Measurements from ENCODE around the gene LOXL1. TPM values are rescaled to one million over a fixed set of nuclear protein-coding genes. Genes with fewer than 3 reads are reported as not detected.

LOXL1 gene
- total and polyA plus RNA-seq, 10 of the 15 experiments (the other 5 are each of a cell fraction or from before 2014, with no cell fraction given): 0.07 to 0.15 TPM; not detected in 8

- TF ChIP-seq RB1 (IDR thresholded peaks at IDR 0.05; ENCODE audit: borderline replicate concordance): no peak
- TF ChIP-seq, protein P1, sequence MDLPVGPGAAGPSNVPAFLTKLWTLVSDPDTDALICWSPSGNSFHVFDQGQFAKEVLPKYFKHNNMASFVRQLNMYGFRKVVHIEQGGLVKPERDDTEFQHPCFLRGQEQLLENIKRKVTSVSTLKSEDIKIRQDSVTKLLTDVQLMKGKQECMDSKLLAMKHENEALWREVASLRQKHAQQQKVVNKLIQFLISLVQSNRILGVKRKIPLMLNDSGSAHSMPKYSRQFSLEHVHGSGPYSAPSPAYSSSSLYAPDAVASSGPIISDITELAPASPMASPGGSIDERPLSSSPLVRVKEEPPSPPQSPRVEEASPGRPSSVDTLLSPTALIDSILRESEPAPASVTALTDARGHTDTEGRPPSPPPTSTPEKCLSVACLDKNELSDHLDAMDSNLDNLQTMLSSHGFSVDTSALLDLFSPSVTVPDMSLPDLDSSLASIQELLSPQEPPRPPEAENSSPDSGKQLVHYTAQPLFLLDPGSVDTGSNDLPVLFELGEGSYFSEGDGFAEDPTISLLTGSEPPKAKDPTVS (IDR thresholded peaks at IDR 0.05; ENCODE audit: low read depth, low read length): no peak
- no peak for TF ChIP-seq HCFC1 (IDR thresholded peaks at IDR 0.05; ENCODE audit: low read length)
- no peak for TF ChIP-seq USF1 (IDR thresholded peaks at IDR 0.05; ENCODE audit: borderline replicate concordance, extremely low read length, insufficient read depth, low read depth, low read length)
Observed at GRCh38 chr15:73982222-73982962, 56.1 kb downstream of the LOXL1 start (continued).

DNA sequence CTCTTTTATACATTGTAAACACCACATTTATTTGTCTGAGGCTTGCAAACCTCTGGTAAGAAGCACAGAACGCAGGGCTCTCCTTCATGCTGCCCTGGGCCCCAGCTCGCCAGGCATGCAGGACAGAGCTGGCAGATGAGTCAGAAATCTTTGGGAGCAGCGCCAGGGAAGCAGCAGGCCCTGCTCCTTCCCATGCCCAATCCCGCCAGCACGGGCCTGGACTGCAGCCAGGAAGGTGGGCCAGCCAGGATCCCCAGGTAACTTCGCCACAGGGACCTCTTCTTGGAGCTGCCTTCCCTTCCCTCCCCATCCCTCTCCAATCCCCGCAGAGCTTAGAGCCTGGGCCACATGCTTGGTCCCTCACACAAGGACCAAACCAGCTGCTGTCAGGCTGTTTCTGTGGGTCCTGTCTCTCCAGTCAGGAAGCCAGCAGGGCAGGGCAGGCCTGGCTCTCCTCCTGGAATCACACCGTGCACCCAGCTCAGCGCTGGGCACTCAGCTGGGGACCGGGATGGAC is 57.0 kb downstream of the LOXL1 start:
- ATAC-seq (no peak), DNase-seq (ENCODE audit: low read depth, low spot score) (no peak), FAIRE-seq (no peak)
- ChIA-PET POLR2A (interaction anchor here (0.7 kb wide), 1 partner anchor 13 kb away, joined by 3 read pairs; no protein-coding TSS in a partner anchor), SMC1A (ENCODE audit: uncharacterized antibody, unreplicated experiment) (interaction anchor here (1.3 to 1.7 kb wide), 3 partner anchors 10 to 11 kb away, joined by 4 to 6 read pairs (median 5); partner anchors contain the start of gene PML), RAD21 (ENCODE audit: unreplicated experiment) (no interaction called here), CTCF (interaction anchor here (3.6 kb wide), 1 partner anchor 10 kb away, joined by 26 read pairs; no protein-coding TSS in a partner anchor)
- H3K36me3 ChIP-seq (ENCODE audit: control insufficient read depth in 2 of 2, insufficient read depth in 2 of 2, low read length in 1 of 2): no peaks in the 10 kb centered on the region; a peak in 1 of 4 replicates
- 85% methylated on average over 10 of the region's 10 CpGs for WGBS (ENCODE audit: insufficient coverage, insufficient replicate concordance, low lambda C conversion rate, missing lambda C conversion rate)
- no peaks in the 10 kb centered on the region for H4K20me1 ChIP-seq (ENCODE audit: control insufficient read depth, insufficient read depth)
- intact Hi-C loops (cut with micrococcal nuclease; ENCODE audit: unreplicated experiment) (no loop called here), in situ Hi-C loops (cut with MboI) (no loop called here)
- no peaks in the 10 kb centered on the region for H3K27me3 ChIP-seq (replicated peaks in 1 of 2; ENCODE audit: control insufficient read depth in 2 of 2, insufficient read depth in 2 of 2, low read length in 1 of 2)
- peak overlapping the region; percentile 93 for H3K27ac ChIP-seq (ENCODE audit: control insufficient read depth, insufficient read depth)
- no peaks in the 10 kb centered on the region for H3K9me3 ChIP-seq (replicated peaks; ENCODE audit: control insufficient read depth, insufficient read depth, low read length)
- peak overlapping the region; percentile 87; the same call in 1 of the 2 replicates for H3K4me2 ChIP-seq (ENCODE audit: control insufficient read depth, insufficient read depth)
- no peaks in the 10 kb centered on the region for H3K79me2 ChIP-seq (ENCODE audit: control insufficient read depth, insufficient read depth, low read length)
- no TSS peak for BruUV-seq (replicated peaks)
- no peak overlapping the region for H2AFZ ChIP-seq (ENCODE audit: control insufficient read depth, low read depth, low read length)
- H3K4me1 ChIP-seq (ENCODE audit: control insufficient read depth, insufficient read depth, low read length): peaks cover 56% of the 10 kb centered on the region
- no peak overlapping the region; the same call in 1 of the 2 replicates for H3K9ac ChIP-seq (ENCODE audit: control insufficient read depth, insufficient read depth, low read length)
- no peak overlapping the region for H3K4me3 ChIP-seq
- TF ChIP-seq RELA (IDR thresholded peaks at IDR 0.05; ENCODE audit: borderline replicate concordance, partially characterized antibody): no peak
- TF ChIP-seq, protein P2, sequence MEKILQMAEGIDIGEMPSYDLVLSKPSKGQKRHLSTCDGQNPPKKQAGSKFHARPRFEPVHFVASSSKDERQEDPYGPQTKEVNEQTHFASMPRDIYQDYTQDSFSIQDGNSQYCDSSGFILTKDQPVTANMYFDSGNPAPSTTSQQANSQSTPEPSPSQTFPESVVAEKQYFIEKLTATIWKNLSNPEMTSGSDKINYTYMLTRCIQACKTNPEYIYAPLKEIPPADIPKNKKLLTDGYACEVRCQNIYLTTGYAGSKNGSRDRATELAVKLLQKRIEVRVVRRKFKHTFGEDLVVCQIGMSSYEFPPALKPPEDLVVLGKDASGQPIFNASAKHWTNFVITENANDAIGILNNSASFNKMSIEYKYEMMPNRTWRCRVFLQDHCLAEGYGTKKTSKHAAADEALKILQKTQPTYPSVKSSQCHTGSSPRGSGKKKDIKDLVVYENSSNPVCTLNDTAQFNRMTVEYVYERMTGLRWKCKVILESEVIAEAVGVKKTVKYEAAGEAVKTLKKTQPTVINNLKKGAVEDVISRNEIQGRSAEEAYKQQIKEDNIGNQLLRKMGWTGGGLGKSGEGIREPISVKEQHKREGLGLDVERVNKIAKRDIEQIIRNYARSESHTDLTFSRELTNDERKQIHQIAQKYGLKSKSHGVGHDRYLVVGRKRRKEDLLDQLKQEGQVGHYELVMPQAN (conservative IDR thresholded peaks at IDR 0.05): no peak
- no peak for TF ChIP-seq ESRRA (IDR thresholded peaks at IDR 0.05; ENCODE audit: low read length)
- no peak for TF ChIP-seq PAX5 (IDR thresholded peaks at IDR 0.05; ENCODE audit: borderline replicate concordance, low read depth, low read length)
- no peak for TF ChIP-seq NFYA (IDR thresholded peaks at IDR 0.05; ENCODE audit: borderline replicate concordance, low read depth, low read length)
- TF ChIP-seq TCF12 (IDR thresholded peaks at IDR 0.05; ENCODE audit: low read depth, low read length): no peak
- TF ChIP-seq ATF7 (IDR thresholded peaks at IDR 0.05; ENCODE audit: low read depth): no peak
- TF ChIP-seq ZNF217 (IDR thresholded peaks at IDR 0.05): no peak
- TF ChIP-seq SMC3 (IDR thresholded peaks at IDR 0.05; ENCODE audit: borderline replicate concordance, low read length): no peak
- TF ChIP-seq KLF5 (IDR thresholded peaks at IDR 0.05; ENCODE audit: partially characterized antibody): no peak
- no peak for TF ChIP-seq FOXK2 (IDR thresholded peaks at IDR 0.05)
- TF ChIP-seq FOXM1 (IDR thresholded peaks at IDR 0.05; ENCODE audit: low read depth, low read length): no peak
- no peak for TF ChIP-seq ATF3 (IDR thresholded peaks at IDR 0.05; ENCODE audit: borderline replicate concordance, extremely low read depth, low read depth, low read length)
- TF ChIP-seq KDM1A (IDR thresholded peaks at IDR 0.05; ENCODE audit: borderline replicate concordance): no peak
